ENCODE data around the gene BRD2.

Gene BRD2

GRCh38 chr6:32973144-32974015 is 5.0 kb downstream of the BRD2 start:
- DNase-seq = peak in 1 of 2 experiments; percentile 53

GRCh38 chr6:32974016-32974333 is 5.6 kb downstream of the BRD2 start:
- DNase-seq = no peak

- no peak for DNase-seq
These were observed 6.3 kb downstream of the BRD2 start for GRCh38 chr6:32974541-32975308.

- no peak for DNase-seq
These were observed 7.5 kb downstream of the BRD2 start for GRCh38 chr6:32975886-32976285.

- no peak for DNase-seq
These were observed 8.1 kb downstream of the BRD2 start for GRCh38 chr6:32976334-32977069.

GRCh38 chr6:32977272-32977952 is 9.0 kb downstream of the BRD2 start:
- DNase-seq = no peak

GRCh38 chr6:32977953-32978324 is 9.5 kb downstream of the BRD2 start:
- no peak for DNase-seq

GRCh38 chr6:32979720-32980487 is 11.5 kb downstream of the BRD2 start:
- no peak for DNase-seq

- no peak for DNase-seq
These were observed 12.2 kb downstream of the BRD2 start for GRCh38 chr6:32980488-32981038.

GRCh38 chr6:32982084-32982701 is 13.8 kb downstream of the BRD2 start:
- DNase-seq = no peak

- DNase-seq = no peak
These were observed 14.5 kb downstream of the BRD2 start for GRCh38 chr6:32982702-32983492.

GRCh38 chr6:32983493-32983848 is 15.1 kb downstream of the BRD2 start:
- DNase-seq = no peak

- no peak for DNase-seq
These were observed 15.7 kb downstream of the BRD2 start for GRCh38 chr6:32983964-32984621.

GRCh38 chr6:32984622-32985389 is 16.4 kb downstream of the BRD2 start:
- peak; percentile 94 to 95 for DNase-seq

- DNase-seq = no peak
These were observed 21.0 kb downstream of the BRD2 start for GRCh38 chr6:32989368-32989767.

- DNase-seq = no peak
These were observed 23.6 kb downstream of the BRD2 start for GRCh38 chr6:32991972-32992371.

GRCh38 chr6:32993363-32993973 is 25.1 kb downstream of the BRD2 start:
- no peak for DNase-seq

GRCh38 chr6:32995448-32995847 is 27.1 kb downstream of the BRD2 start:
- no peak for DNase-seq

GRCh38 chr6:33000055-33000454 is 31.7 kb downstream of the BRD2 start:
- DNase-seq = no peak
